Keratinocyte (primary cell): ENCODE measurements around the gene SARS1.

Source experiments
- CTCF ChIP-seq, 3 experiments: IDR thresholded peaks in 1 of 3; conservative IDR thresholded peaks in 1 of 3; optimal IDR thresholded peaks in 1 of 3; 2 replicates in 2 of 3; 3 replicates in 1 of 3; pipeline versions ENCODE3 to v1.5.1; 2011; ENCODE audit warnings: low read length in 3 of 3, mild to moderate bottlenecking in 3 of 3, moderate library complexity in 2 of 3, control low read depth in 1 of 3, inconsistent platforms in 1 of 3; ENCODE audit not compliant: insufficient read depth in 2 of 3; ENCODE audit errors: extremely low read depth in 1 of 3
- EZH2 ChIP-seq: IDR thresholded peaks from one replicate; pipeline ENCODE4 v1.6.1; 2012; ENCODE audit warnings: inconsistent platforms, mild to moderate bottlenecking, low read length, moderate library complexity

GRCh38 chr1:109185357-109185756 lies 28.4 kb upstream of the SARS1 start:
- TF ChIP-seq EZH2, result no peak
- no peak for TF ChIP-seq CTCF (optimal IDR thresholded peaks at IDR 0.05 in 1 of 3, IDR thresholded peaks at IDR 0.05 in 1 of 3, conservative IDR thresholded peaks at IDR 0.05 in 1 of 3; ENCODE audit: extremely low read depth in 1 of 3, insufficient read depth in 2 of 3, low read length in 3 of 3)
